ENCODE data around the gene RPL39L.
"Not testable (repeated sequence)": the region's sequence is repeated elsewhere in the genome, so short reads cannot be mapped to it uniquely, and the experiment has no call there.

The RPL39L gene

GRCh38 chr3:187150186-187150585, 10.9 kb upstream of the RPL39L start:
- Histone ChIP-seq H3K4me3 (replicated peaks; ENCODE audit: low read depth, low read length) (no peak overlapping the region), H3K36me3 (ENCODE audit: control insufficient read depth, insufficient read depth, low read length) (no peaks in the 10 kb centered on the region), H3K27me3 (replicated peaks; ENCODE audit: control insufficient read depth, insufficient read depth, low read length) (no peaks in the 10 kb centered on the region)
- no peak for DNase-seq (ENCODE audit: extremely low read depth, insufficient read length)
- TF ChIP-seq CTCF (IDR thresholded peaks at IDR 0.05; ENCODE audit: insufficient read depth, low read length, poor library complexity, severe bottlenecking): no peak

- no peak overlapping the region for H3K4me3 ChIP-seq (replicated peaks; ENCODE audit: low read depth, low read length)
- no peak for TF ChIP-seq CTCF (IDR thresholded peaks at IDR 0.05; ENCODE audit: insufficient read depth, low read length, poor library complexity, severe bottlenecking)
These were observed 7.1 kb upstream of the RPL39L start for GRCh38 chr3:187146389-187146788.

DNA sequence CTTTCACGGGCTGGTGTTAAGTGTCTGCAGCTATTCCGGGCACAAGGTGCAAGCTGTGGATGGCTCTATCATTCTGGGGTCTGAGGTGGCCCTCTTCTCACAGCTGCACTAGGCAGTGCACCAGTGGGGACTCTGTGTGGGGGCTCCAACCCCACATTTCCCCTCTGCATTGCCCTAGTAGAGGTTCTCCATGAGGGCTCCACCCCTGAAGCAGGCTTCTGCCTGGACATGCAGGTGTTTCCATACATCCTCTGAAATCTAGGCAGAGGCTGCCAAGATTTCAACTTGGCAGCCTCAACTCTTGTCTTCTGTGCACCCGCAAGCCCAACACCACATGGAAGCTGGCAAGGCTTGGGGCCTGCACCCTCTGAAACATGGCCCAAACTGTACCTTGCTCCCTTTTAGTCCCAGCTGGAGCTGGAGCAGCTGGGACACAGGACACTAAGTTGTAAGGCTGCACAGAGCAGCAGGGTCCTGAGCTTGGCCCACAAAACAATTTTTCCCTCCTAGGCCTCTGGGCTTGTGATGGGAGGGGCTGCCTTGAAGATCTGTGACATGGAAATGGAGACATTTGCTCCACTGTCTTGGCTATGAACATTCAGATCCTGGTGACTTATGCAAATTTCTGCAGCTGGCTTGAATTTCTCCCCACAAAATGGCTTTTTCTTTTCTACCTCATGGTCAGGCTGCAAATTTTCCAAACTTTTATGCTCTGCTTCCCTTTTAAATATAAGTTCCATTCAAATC, 6.0 kb upstream of the RPL39L start:
- Histone ChIP-seq H3K27me3 (replicated peaks; ENCODE audit: control insufficient read depth, insufficient read depth, low read length) (no peaks in the 10 kb centered on the region), H3K36me3 (ENCODE audit: control insufficient read depth, insufficient read depth, low read length) (no peaks in the 10 kb centered on the region), H3K4me3 (replicated peaks; ENCODE audit: low read depth, low read length) (no peak overlapping the region)
- no peak for DNase-seq (ENCODE audit: extremely low read depth, insufficient read length)
- TF ChIP-seq CTCF (IDR thresholded peaks at IDR 0.05; ENCODE audit: insufficient read depth, low read length, poor library complexity, severe bottlenecking): no peak

More at GRCh38 chr3:187146389-187146788, 7.1 kb upstream of the RPL39L start:
- Histone ChIP-seq H3K27me3 (replicated peaks; ENCODE audit: control insufficient read depth, insufficient read depth, low read length) (no peaks in the 10 kb centered on the region), H3K36me3 (ENCODE audit: control insufficient read depth, insufficient read depth, low read length) (no peaks in the 10 kb centered on the region)
- DNase-seq (ENCODE audit: extremely low read depth, insufficient read length): no peak

DNA sequence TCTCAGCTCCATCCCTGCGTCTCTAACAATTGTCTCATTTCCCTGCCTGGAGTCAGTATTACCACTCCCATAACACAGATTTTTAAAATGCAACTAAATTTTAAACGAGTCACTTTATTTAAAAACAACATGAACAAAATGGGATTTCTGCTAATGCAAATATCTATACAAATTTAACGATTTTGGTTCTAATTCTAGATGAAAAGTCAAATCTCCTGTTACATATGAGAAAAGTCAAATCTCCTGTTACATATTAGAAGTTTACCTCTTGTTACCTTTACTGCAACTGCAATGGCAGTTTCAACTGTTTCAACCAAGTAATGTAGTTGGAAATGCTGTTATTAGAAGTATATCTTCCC, 578 bp upstream of the RPL39L start:
- H3K36me3 ChIP-seq (ENCODE audit: control insufficient read depth, insufficient read depth, low read length): no peaks in the 10 kb centered on the region
- DNase-seq (ENCODE audit: extremely low read depth, insufficient read length): no peak
- H3K4me3 ChIP-seq (replicated peaks; ENCODE audit: low read depth, low read length): peak overlapping the region; percentile 59
- TF ChIP-seq CTCF (IDR thresholded peaks at IDR 0.05; ENCODE audit: insufficient read depth, low read length, poor library complexity, severe bottlenecking): no peak
- H3K27me3 ChIP-seq (replicated peaks; ENCODE audit: control insufficient read depth, insufficient read depth, low read length): no peaks in the 10 kb centered on the region

DNA sequence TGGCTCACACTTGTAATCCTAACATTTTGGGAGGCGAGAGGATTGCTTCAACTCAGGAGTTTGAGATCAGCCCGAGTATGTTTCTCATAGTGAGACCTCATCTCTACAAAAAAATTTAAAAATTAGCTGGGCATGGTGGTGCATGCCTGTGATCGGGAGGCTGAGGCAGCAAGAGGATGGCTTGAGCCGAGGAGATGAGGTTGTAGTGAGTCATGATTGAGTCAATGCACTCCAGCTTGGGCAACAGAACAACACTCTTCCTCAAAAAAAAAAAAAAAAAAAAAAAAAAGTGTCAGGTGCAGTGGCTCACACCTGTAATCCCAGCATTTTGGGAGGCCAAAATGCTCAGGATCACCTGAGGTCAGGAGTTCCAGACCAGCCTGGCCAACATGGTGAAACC, 2.4 kb downstream of the RPL39L start:
- Histone ChIP-seq H3K36me3 (ENCODE audit: control insufficient read depth, insufficient read depth, low read length) (no peaks in the 10 kb centered on the region), H3K4me3 (replicated peaks; ENCODE audit: low read depth, low read length) (no peak overlapping the region), H3K27me3 (replicated peaks; ENCODE audit: control insufficient read depth, insufficient read depth, low read length) (no peaks in the 10 kb centered on the region)
- no peak for TF ChIP-seq CTCF (IDR thresholded peaks at IDR 0.05; ENCODE audit: insufficient read depth, low read length, poor library complexity, severe bottlenecking)
- DNase-seq (ENCODE audit: extremely low read depth, insufficient read length): no peak

DNA sequence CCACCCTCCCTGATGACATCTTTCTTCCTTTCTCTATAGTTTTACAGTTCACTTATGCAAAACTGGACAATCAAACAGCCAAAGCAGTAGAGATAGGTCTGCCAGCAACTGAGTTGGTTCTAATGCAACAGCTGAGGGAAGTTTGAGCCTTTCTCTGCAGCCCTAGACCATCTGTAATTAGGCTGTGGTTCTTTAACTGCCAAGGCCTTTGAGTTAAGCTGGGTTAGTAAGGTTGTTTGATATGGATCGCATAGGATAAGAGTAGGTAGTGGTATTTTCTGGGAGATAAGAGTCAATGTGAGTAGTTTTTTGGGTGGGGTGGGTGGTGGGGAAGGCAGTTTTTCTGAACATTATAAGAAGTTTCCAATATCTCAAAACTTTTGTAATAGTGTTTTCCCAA, 3.0 kb downstream of the RPL39L start:
- Histone ChIP-seq H3K4me3 (replicated peaks; ENCODE audit: low read depth, low read length) (no peak overlapping the region), H3K36me3 (ENCODE audit: control insufficient read depth, insufficient read depth, low read length) (no peaks in the 10 kb centered on the region), H3K27me3 (replicated peaks; ENCODE audit: control insufficient read depth, insufficient read depth, low read length) (no peaks in the 10 kb centered on the region)
- DNase-seq (ENCODE audit: extremely low read depth, insufficient read length): no peak
- no peak for TF ChIP-seq CTCF (IDR thresholded peaks at IDR 0.05; ENCODE audit: insufficient read depth, low read length, poor library complexity, severe bottlenecking)

- H3K36me3 ChIP-seq (ENCODE audit: control insufficient read depth, insufficient read depth, low read length); H3K27me3 ChIP-seq (replicated peaks; ENCODE audit: control insufficient read depth, insufficient read depth, low read length); DNase-seq (ENCODE audit: extremely low read depth, insufficient read length); H3K4me3 ChIP-seq (replicated peaks; ENCODE audit: low read depth, low read length): not testable (repeated sequence)
These were observed 4.1 kb downstream of the RPL39L start for GRCh38 chr3:187135172-187135690.

GRCh38 chr3:187133181-187133580, 6.1 kb downstream of the RPL39L start:
- H3K27me3 ChIP-seq (replicated peaks; ENCODE audit: control insufficient read depth, insufficient read depth, low read length); H3K36me3 ChIP-seq (ENCODE audit: control insufficient read depth, insufficient read depth, low read length); H3K4me3 ChIP-seq (replicated peaks; ENCODE audit: low read depth, low read length); DNase-seq (ENCODE audit: extremely low read depth, insufficient read length): not testable (repeated sequence)
